Measurements from ENCODE around the gene PFDN4. TPM values are rescaled to one million over a fixed set of nuclear protein-coding genes. Genes with fewer than 3 reads are reported as not detected.

The PFDN4 gene
- total RNA-seq, 1 donor from 2014 or later = 66.3 TPM

GRCh38 chr20:54266844-54267243, 59.0 kb downstream of the PFDN4 start:
- DNase-seq (ENCODE audit: low read depth) = no peak

- peak; percentile 57 for DNase-seq (ENCODE audit: low read depth)
These were observed 59.7 kb downstream of the PFDN4 start for GRCh38 chr20:54267483-54268003.

- DNase-seq (ENCODE audit: low read depth) = no peak
These were observed 61.1 kb downstream of the PFDN4 start for GRCh38 chr20:54268941-54269340.

Other genes with a start within 250 kb of the PFDN4 start
- 5.0 and 6.3 TPM in 2 replicates for gene BCAS1, start 137.5 kb upstream of the PFDN4 start, total RNA-seq
- gene CYP24A1, start 34.1 kb upstream of the PFDN4 start, total RNA-seq = 0.10 and 0.35 TPM in 2 replicates